RWPE1 (cell line): ENCODE results near the gene DNMBP.
"Not testable (repeated sequence)": the region's sequence is repeated elsewhere in the genome, so short reads cannot be mapped to it uniquely, and the experiment has no call there.

Experiments
- CTCF ChIA-PET: fragments of 350-600 bp; sonication (Branson Sonifier 250); formaldehyde crosslinking; extraction: SDS; loops from one replicate; lab custom pipeline; 2021; lab: Yijun Ruan, JAX
- POLR2A ChIA-PET: fragments of 400-600 bp; formaldehyde crosslinking; extraction: SDS; loops from one replicate; lab custom pipeline; 2020; ENCODE audit warnings: antibody characterized with exemption; ENCODE audit not compliant: low non-redundant PET; lab: Yijun Ruan, JAX
- DNase-seq: peaks from one replicate; pipeline ENCODE4 v3.0.0; 2012; ENCODE audit warnings: low spot score
- H3K27ac ChIP-seq: fragments of 450-650 bp; 2 replicates; pipeline ENCODE4 v1.5.1; 2017
- CTCF ChIP-seq: fragments of 450-650 bp; conservative IDR thresholded peaks from 2 replicates; pipeline ENCODE4 v1.5.1; 2017; ENCODE audit warnings: low read depth, mild to moderate bottlenecking

The DNMBP gene

GRCh38 chr10:99975106-99975829 lies 34.5 kb downstream of the DNMBP start:
- no peak for DNase-seq
- TF ChIP-seq CTCF, result no peak
- POLR2A ChIA-PET, result no interaction called here
- CTCF ChIA-PET, result interaction anchor here (1.2 kb wide), 1 partner anchor 71 kb away, joined by 3 read pairs; no protein-coding TSS in a partner anchor
- H3K27ac ChIP-seq, result peak overlapping the region; percentile 47

- ChIA-PET POLR2A (no interaction called here), CTCF (no interaction called here)
- TF ChIP-seq CTCF, result peak; percentile 34
- H3K27ac ChIP-seq, result peak overlapping the region; percentile 51
- DNase-seq, result no peak
Observed at GRCh38 chr10:99973190-99973589, 36.6 kb downstream of the DNMBP start.

- no peak for DNase-seq
- no peak for TF ChIP-seq CTCF
- no peak overlapping the region for H3K27ac ChIP-seq
- CTCF ChIA-PET, result interaction anchor here (1.1 kb wide), 1 partner anchor 40 kb away, joined by 3 read pairs; no protein-coding TSS in a partner anchor
- POLR2A ChIA-PET, result no interaction called here
Observed at GRCh38 chr10:99967961-99968360, 41.8 kb downstream of the DNMBP start.

- POLR2A ChIA-PET, result no interaction called here
- DNase-seq, result peak; percentile 86
- TF ChIP-seq CTCF, result no peak
- peak overlapping the region; percentile 74 for H3K27ac ChIP-seq
- CTCF ChIA-PET, result interaction anchor here (0.6 to 2.5 kb wide), 4 partner anchors 11 to 69 kb away, joined by 3 to 10 read pairs (median 4); no protein-coding TSS in a partner anchor
Observed at GRCh38 chr10:99966306-99966705, 43.4 kb downstream of the DNMBP start.

- ChIA-PET CTCF (interaction anchor here (0.7 to 2.5 kb wide), 2 partner anchors 59 to 452 kb away, joined by 3 to 10 read pairs; no protein-coding TSS in a partner anchor), POLR2A (no interaction called here)
- H3K27ac ChIP-seq, result peak overlapping the region; percentile 44; the same call in 1 of the 2 replicates
- no peak for TF ChIP-seq CTCF
- no peak for DNase-seq
Observed at GRCh38 chr10:99965700-99966099, 44.0 kb downstream of the DNMBP start.

GRCh38 chr10:99964791-99965190 lies 45.0 kb downstream of the DNMBP start:
- DNase-seq, result no peak
- ChIA-PET CTCF (interaction anchor here (0.6 to 2.5 kb wide), 3 partner anchors 51 to 451 kb away, joined by 3 to 10 read pairs (median 3); no protein-coding TSS in a partner anchor), POLR2A (no interaction called here)
- peak overlapping the region; percentile 67 for H3K27ac ChIP-seq
- TF ChIP-seq CTCF, result no peak

GRCh38 chr10:99963467-99964165 lies 46.1 kb downstream of the DNMBP start:
- DNase-seq, CTCF ChIA-PET, POLR2A ChIA-PET: not testable (repeated sequence)
- peak overlapping the region; percentile 67 for H3K27ac ChIP-seq
